Lower leg skin (tissue), 3 donors: ENCODE measurements around the gene CDK16.

Source experiments
- CTCF ChIP-seq, 3 donors: fragments of 450-650 bp; IDR thresholded peaks; one replicate each; pipeline ENCODE4 v1.5.1; 2016; ENCODE audit warnings: antibody characterized with exemption in 3 of 3, mild to moderate bottlenecking in 3 of 3, moderate library complexity in 2 of 3
- POLR2A ChIP-seq, 2 donors: fragments of 450-650 bp; IDR thresholded peaks; one replicate each; pipeline ENCODE4 v1.6.1; 2016 to 2017; ENCODE audit warnings: antibody characterized with exemption in 2 of 2, mild to moderate bottlenecking in 1 of 2, moderate library complexity in 1 of 2

- TF ChIP-seq POLR2A (IDR thresholded peaks at IDR 0.05), result no peak
- TF ChIP-seq CTCF (IDR thresholded peaks at IDR 0.05), result no peak
Observed at GRCh38 chrX:47223476-47224250, 5.2 kb downstream of the CDK16 start.
